ENCODE results near the gene C6orf136. TPM values are rescaled to one million over a fixed set of nuclear protein-coding genes. Genes with fewer than 3 reads are reported as not detected.

C6orf136 gene
- total and polyA plus RNA-seq, 9 of the 15 experiments (the other 6 are each of a cell fraction or from before 2014, with no cell fraction given) = 14.1 to 63.1 (median 18.4) TPM

- TF ChIP-seq CEBPB (tag; IDR thresholded peaks at IDR 0.05) = peak; percentile 79
- TF ChIP-seq NKRF (IDR thresholded peaks at IDR 0.05; ENCODE audit: borderline replicate concordance) = peak; percentile 100
- peak; percentile 36; the same call in 1 of the 2 replicates for TF ChIP-seq KLF13 (tag; IDR thresholded peaks at IDR 0.05; ENCODE audit: borderline replicate concordance, low read depth)
- TF ChIP-seq RBM39 (optimal IDR thresholded peaks at IDR 0.05; ENCODE audit: low read depth, low read length) = peak; percentile 29
- TF ChIP-seq ZNF239 (CRISPR knock-in tag; IDR thresholded peaks at IDR 0.05) = no peak
- TF ChIP-seq ZNF165 (CRISPR knock-in tag; IDR thresholded peaks at IDR 0.05; ENCODE audit: borderline replicate concordance) = no peak
- peak; percentile 94 for TF ChIP-seq GMEB1 (CRISPR knock-in tag; IDR thresholded peaks at IDR 0.05)
- peak; percentile 94 for TF ChIP-seq POLR2B (IDR thresholded peaks at IDR 0.05; ENCODE audit: low read depth, partially characterized antibody)
- TF ChIP-seq NFE2 (IDR thresholded peaks at IDR 0.05; ENCODE audit: low read depth) = 0 out of 2 replicates have a peak, but pooled peaks have one; percentile 12
- TF ChIP-seq HMG20A (CRISPR knock-in tag; conservative IDR thresholded peaks at IDR 0.05) = 0 out of 2 replicates have a peak, but pooled peaks have one; percentile 21
- TF ChIP-seq KAT2B (IDR thresholded peaks at IDR 0.05; ENCODE audit: low read depth, low read length) = no peak
- peak; percentile 99 for TF ChIP-seq HDAC2 (IDR thresholded peaks at IDR 0.05)
- peak; percentile 86 for TF ChIP-seq E2F3 (CRISPR knock-in tag; IDR thresholded peaks at IDR 0.05)
- TF ChIP-seq ELF1 (tag; IDR thresholded peaks at IDR 0.05) = peak; percentile 97
- TF ChIP-seq ZBTB49 (CRISPR knock-in tag; IDR thresholded peaks at IDR 0.05; ENCODE audit: borderline replicate concordance) = peak; percentile 69; the same call in 1 of the 2 replicates
- TF ChIP-seq RFX7 (CRISPR knock-in tag; IDR thresholded peaks at IDR 0.05) = no peak
- peak; percentile 75 for TF ChIP-seq GTF2B (IDR thresholded peaks at IDR 0.05; ENCODE audit: extremely low read depth, insufficient read length)
These were observed 29.2 kb upstream of the C6orf136 start, which contains the start of gene MRPS18B (continued) for GRCh38 chr6:30617565-30618269.

All from K562 (cell line).